SK-N-MC (cell line): ENCODE results near the gene MRPL58.

Experiments used
- DNase-seq: peaks from one replicate; pipeline ENCODE4 v3.0.0-alpha.2; 2011; ENCODE audit warnings: low read depth, low spot score
- H3K27ac ChIP-seq: fragments of 200-600 bp; sonication (generic); 2 replicates; pipeline ENCODE4 v1.5.1; 2016; ENCODE audit warnings: mixed run types
- H3K36me3 ChIP-seq: fragments of 200-600 bp; sonication (generic); 2 replicates; pipeline ENCODE4 v1.6.1; 2017; ENCODE audit warnings: antibody characterized with exemption, low read length, mixed read lengths; ENCODE audit not compliant: insufficient read depth
- H3K4me3 ChIP-seq: fragments of 200-600 bp; sonication (generic); 2 replicates; pipeline ENCODE4 v1.5.1; 2016
- H3K9ac ChIP-seq: fragments of 200-600 bp; sonication (generic); 2 replicates; pipeline ENCODE4 v1.8.0; 2017; ENCODE audit warnings: mixed run types, mixed read lengths; ENCODE audit not compliant: insufficient read length
- H3K9me3 ChIP-seq: fragments of 200-600 bp; sonication (generic); 2 replicates; pipeline ENCODE4 v1.6.1; 2017; ENCODE audit warnings: low read depth, mild to moderate bottlenecking, antibody characterized with exemption, low read length, moderate library complexity, mixed read lengths
- EZH2 ChIP-seq: fragments of 200-600 bp; sonication (generic); IDR thresholded peaks from one replicate; pipeline ENCODE4 v1.6.1; 2017; ENCODE audit warnings: antibody characterized with exemption
- FOXP2 ChIP-seq: optimal IDR thresholded peaks from 2 replicates; pipeline ENCODE3; 2011; ENCODE audit warnings: mild to moderate bottlenecking, moderate library complexity; ENCODE audit not compliant: insufficient read depth; ENCODE audit errors: extremely low read length, control extremely low read depth
- POLR2AphosphoS5 ChIP-seq: IDR thresholded peaks from 2 replicates; pipeline ENCODE4 v1.6.1; 2012; ENCODE audit warnings: mild to moderate bottlenecking, low read depth, low read length, borderline replicate concordance

MRPL58 gene

GRCh38 chr17:75009139-75009724, 3.2 kb upstream of the MRPL58 start:
- TF ChIP-seq POLR2AphosphoS5: no peak
- TF ChIP-seq EZH2: no peak
- TF ChIP-seq FOXP2: no peak
- no peak overlapping the region for H3K27ac ChIP-seq
- no peaks in the 10 kb centered on the region for H3K36me3 ChIP-seq
- no peak overlapping the region for H3K9ac ChIP-seq
- no peak for DNase-seq
- no peaks in the 10 kb centered on the region for H3K9me3 ChIP-seq
- H3K4me3 ChIP-seq: no peak overlapping the region

GRCh38 chr17:75010683-75011400, 1.6 kb upstream of the MRPL58 start:
- no peak overlapping the region for H3K9ac ChIP-seq
- H3K9me3 ChIP-seq: no peaks in the 10 kb centered on the region
- peak overlapping the region; percentile 86 for H3K27ac ChIP-seq
- no peak for DNase-seq
- H3K36me3 ChIP-seq: no peaks in the 10 kb centered on the region; the same call in 1 of the 2 replicates
- no peak overlapping the region for H3K4me3 ChIP-seq
- no peak for TF ChIP-seq EZH2

- Histone ChIP-seq H3K9ac (peak overlapping the region; percentile 83), H3K4me3 (peak overlapping the region; percentile 93), H3K9me3 (no peaks in the 10 kb centered on the region), H3K27ac (peak overlapping the region; percentile 86), H3K36me3 (peaks cover 2% of the 10 kb centered on the region; the same call in 1 of the 2 replicates)
- DNase-seq: no peak
- TF ChIP-seq POLR2AphosphoS5: no peak
- no peak for TF ChIP-seq FOXP2
- TF ChIP-seq EZH2: no peak
These were observed 922 bp upstream of the MRPL58 start for GRCh38 chr17:75011401-75012095.

- peak overlapping the region; percentile 86 for H3K27ac ChIP-seq
- TF ChIP-seq EZH2 (no peak), POLR2AphosphoS5 (no peak), FOXP2 (no peak)
- peak overlapping the region; percentile 83 for H3K9ac ChIP-seq
- H3K4me3 ChIP-seq: peak overlapping the region; percentile 93
- no peaks in the 10 kb centered on the region for H3K9me3 ChIP-seq
- DNase-seq: no peak
- H3K36me3 ChIP-seq: peaks cover 7% of the 10 kb centered on the region; the same call in 1 of the 2 replicates
These were observed 449 bp upstream of the MRPL58 start for GRCh38 chr17:75012096-75012345.

- no peak for TF ChIP-seq EZH2
- TF ChIP-seq POLR2AphosphoS5: no peak
- TF ChIP-seq FOXP2: no peak
- Histone ChIP-seq H3K4me3 (peak overlapping the region; percentile 93), H3K27ac (peak overlapping the region; percentile 54; the same call in 1 of the 2 replicates), H3K9ac (peak overlapping the region; percentile 83), H3K9me3 (no peaks in the 10 kb centered on the region), H3K36me3 (peaks cover 7% of the 10 kb centered on the region; the same call in 1 of the 2 replicates)
- DNase-seq: no peak
These were observed 656 bp downstream of the MRPL58 start for GRCh38 chr17:75013092-75013559.

- H3K36me3 ChIP-seq: peaks cover 47% of the 10 kb centered on the region
These were observed 6.7 kb downstream of the MRPL58 start for GRCh38 chr17:75019146-75019545.

GRCh38 chr17:75019710-75020109, 7.2 kb downstream of the MRPL58 start:
- H3K9me3 ChIP-seq: no peaks in the 10 kb centered on the region
- no peak overlapping the region for H3K9ac ChIP-seq
- H3K27ac ChIP-seq: no peak overlapping the region
- peaks cover 48% of the 10 kb centered on the region for H3K36me3 ChIP-seq
- DNase-seq: no peak
- TF ChIP-seq FOXP2 (no peak), POLR2AphosphoS5 (no peak), EZH2 (no peak)
- no peak overlapping the region for H3K4me3 ChIP-seq

More at GRCh38 chr17:75019146-75019545, 6.7 kb downstream of the MRPL58 start:
- Histone ChIP-seq H3K9me3 (no peaks in the 10 kb centered on the region), H3K27ac (no peak overlapping the region), H3K4me3 (no peak overlapping the region), H3K9ac (no peak overlapping the region)
- DNase-seq: no peak
- no peak for TF ChIP-seq POLR2AphosphoS5
- TF ChIP-seq FOXP2: no peak
- TF ChIP-seq EZH2: no peak

- Histone ChIP-seq H3K9ac (no peak overlapping the region), H3K4me3 (no peak overlapping the region), H3K9me3 (no peaks in the 10 kb centered on the region), H3K27ac (no peak overlapping the region), H3K36me3 (peaks cover 52% of the 10 kb centered on the region)
- no peak for TF ChIP-seq POLR2AphosphoS5
- DNase-seq: no peak
These were observed 8.1 kb downstream of the MRPL58 start for GRCh38 chr17:75020331-75021110.
